HG03045 (cell line): ENCODE data around the gene HSPG2.

Experiments used
- ATAC-seq: cut with Tn5 transposase; IDR thresholded peaks from one replicate; pipeline ENCODE4 v1.9.1; 2021; ENCODE audit warnings: mild to moderate bottlenecking, moderate library complexity; ENCODE audit not compliant: unreplicated experiment

Gene HSPG2

GRCh38 chr1:21774835-21775549 is 162.1 kb downstream of the HSPG2 start:
- ATAC-seq, result no peak

GRCh38 chr1:21773585-21773984 is 163.5 kb downstream of the HSPG2 start:
- no peak for ATAC-seq
